AG04450 (cell line): ENCODE data around the gene HOXA5. TPM values are rescaled to one million over a fixed set of nuclear protein-coding genes. Genes with fewer than 3 reads are reported as not detected.

Source experiments
- CTCF ChIA-PET: fragments of 300-600, 350-600 bp; formaldehyde crosslinking; extraction: SDS; loops from one replicate; lab custom pipeline; 2022; ENCODE audit warnings: antibody characterized with exemption, inconsistent platforms; lab: Charles Lee
- POLR2A ChIA-PET: fragments of 350-600 bp; formaldehyde crosslinking; extraction: SDS; loops from one replicate; lab custom pipeline; 2021; ENCODE audit warnings: antibody characterized with exemption, inconsistent platforms; lab: Yijun Ruan, JAX
- DNase-seq: peaks from one replicate; pipeline ENCODE4 v3.0.0-alpha.2; 2011; ENCODE audit warnings: low read depth, low spot score
- H3K27ac ChIP-seq: one replicate; pipeline ENCODE4 v1.5.1; 2012; ENCODE audit warnings: low read depth, low read length, control low read depth
- H3K27me3 ChIP-seq: one replicate; pipeline ENCODE4 v1.6.0; 2012; ENCODE audit warnings: low read length; ENCODE audit not compliant: control insufficient read depth, insufficient read depth
- H3K4me3 ChIP-seq: 2 replicates; pipeline ENCODE4 v1.5.1; 2011; ENCODE audit warnings: mild to moderate bottlenecking, low read depth, low read length, control low read depth
- H3K9me3 ChIP-seq: 2 replicates; pipeline ENCODE4 v1.5.1; 2012; ENCODE audit warnings: low read length; ENCODE audit not compliant: control insufficient read depth, insufficient read depth
- CTCF ChIP-seq: IDR thresholded peaks from 2 replicates; pipeline ENCODE4 v1.5.1; 2011; ENCODE audit warnings: low read depth, low read length, control low read depth, inconsistent platforms
- polyA plus RNA-seq: library from polyadenylated mRNA; depleted of rRNA; stranded (reverse); fragments of >200 nt; gene quantifications from 2 replicates; pipeline ENCODE4 v1.2.3, GENCODE V29; 2011

Gene HOXA5
- polyA plus RNA-seq, 1 experiment = 51.0 TPM

GRCh38 chr7:27186668-27187474, 43.4 kb upstream of the HOXA5 start:
- ChIA-PET CTCF (interaction anchor here (0.5 to 2.2 kb wide), 6 partner anchors 9 to 1294 kb away, joined by 3 to 11 read pairs (median 4); partner anchors contain the start of gene HOXA10), POLR2A (no interaction called here)
- no peak for TF ChIP-seq CTCF
- Histone ChIP-seq H3K4me3 (no peak overlapping the region), H3K9me3 (peaks cover 27% of the 10 kb centered on the region; the same call in 1 of the 2 replicates), H3K27ac (no peak overlapping the region), H3K27me3 (peaks cover 97% of the 10 kb centered on the region)
- DNase-seq = no peak

GRCh38 chr7:27185854-27186667, 42.6 kb upstream of the HOXA5 start:
- TF ChIP-seq CTCF = no peak
- Histone ChIP-seq H3K27me3 (peaks cover 95% of the 10 kb centered on the region), H3K27ac (no peak overlapping the region), H3K4me3 (no peak overlapping the region), H3K9me3 (peaks cover 23% of the 10 kb centered on the region; the same call in 1 of the 2 replicates)
- ChIA-PET POLR2A (no interaction called here), CTCF (interaction anchor here (1.1 to 2.2 kb wide), 6 partner anchors 10 to 1293 kb away, joined by 3 to 11 read pairs (median 4); no protein-coding TSS in a partner anchor)
- DNase-seq = no peak

- ChIA-PET CTCF (interaction anchor here (1.0 to 1.7 kb wide), 3 partner anchors 25 to 1293 kb away, joined by 3 to 5 read pairs (median 4); no protein-coding TSS in a partner anchor), POLR2A (no interaction called here)
- TF ChIP-seq CTCF = no peak
- peaks cover 23% of the 10 kb centered on the region; the same call in 1 of the 2 replicates for H3K9me3 ChIP-seq
- H3K27ac ChIP-seq = no peak within 1 kb of the TSS
- peaks cover 95% of the 10 kb centered on the region for H3K27me3 ChIP-seq
- H3K4me3 ChIP-seq = peak within 1 kb of the TSS; percentile 36
- no peak for DNase-seq
Observed at GRCh38 chr7:27185013-27185853, 41.8 kb upstream of the HOXA5 start, which contains the start of gene HOXA11. TSS of gene HOXA11 (minus strand) at chr7:27185232. CDS start at chr7:27185144, 88 bp downstream.

- H3K27me3 ChIP-seq = peaks cover 96% of the 10 kb centered on the region
- no peak overlapping the region for H3K27ac ChIP-seq
- peak overlapping the region; percentile 36 for H3K4me3 ChIP-seq
- peaks cover 23% of the 10 kb centered on the region; the same call in 1 of the 2 replicates for H3K9me3 ChIP-seq
- ChIA-PET CTCF (interaction anchor here (1.0 to 1.1 kb wide), 3 partner anchors 26 to 1292 kb away, joined by 3 to 4 read pairs (median 3); no protein-coding TSS in a partner anchor), POLR2A (interaction anchor here (0.6 kb wide), 1 partner anchor 9 kb away, joined by 4 read pairs; no protein-coding TSS in a partner anchor)
- no peak for TF ChIP-seq CTCF
- DNase-seq = no peak
Observed at GRCh38 chr7:27184337-27185012, 41.0 kb upstream of the HOXA5 start.
